ENCODE measurements around the gene RALGAPB.
A peak's percentile ranks its signal among the peaks of the same experiment; 100 is the strongest.

Gene RALGAPB

DNA sequence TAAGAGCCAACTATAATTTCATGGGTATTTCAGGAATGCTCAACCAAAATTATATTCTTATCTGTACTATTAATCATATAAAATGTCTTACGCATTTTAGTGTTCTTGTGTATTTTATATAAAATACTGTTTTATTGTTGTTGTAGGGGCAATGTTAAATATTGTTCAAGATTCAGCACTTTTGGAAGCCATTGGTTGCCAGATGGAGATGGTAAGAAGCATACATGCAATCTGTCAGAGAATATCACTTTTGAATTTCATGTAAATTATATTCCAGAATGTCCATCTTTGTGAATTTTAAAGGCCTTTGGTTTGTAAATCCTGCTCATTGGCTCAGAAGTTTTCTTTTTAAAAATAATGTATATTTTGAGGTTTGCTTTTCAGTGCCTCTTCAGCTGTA is 58.4 kb downstream of the RALGAPB start:
- Histone ChIP-seq H3K4me1 (ENCODE audit: control insufficient read depth, insufficient read depth, low read length) (peaks cover 12% of the 10 kb centered on the region), H3K36me3 (ENCODE audit: control insufficient read depth, insufficient read depth, low read length, severe bottlenecking) (peaks cover 68% of the 10 kb centered on the region), H3K9me3 (ENCODE audit: control insufficient read depth, low read length) (no peaks in the 10 kb centered on the region), H3K9ac (ENCODE audit: low read length) (no peak overlapping the region), H3K27me3 (replicated peaks; ENCODE audit: control insufficient read depth, insufficient read depth, low read length) (no peaks in the 10 kb centered on the region), H3K4me3 (ENCODE audit: low read length) (no peak overlapping the region)
- no peak for DNase-seq (ENCODE audit: low read depth)

DNA sequence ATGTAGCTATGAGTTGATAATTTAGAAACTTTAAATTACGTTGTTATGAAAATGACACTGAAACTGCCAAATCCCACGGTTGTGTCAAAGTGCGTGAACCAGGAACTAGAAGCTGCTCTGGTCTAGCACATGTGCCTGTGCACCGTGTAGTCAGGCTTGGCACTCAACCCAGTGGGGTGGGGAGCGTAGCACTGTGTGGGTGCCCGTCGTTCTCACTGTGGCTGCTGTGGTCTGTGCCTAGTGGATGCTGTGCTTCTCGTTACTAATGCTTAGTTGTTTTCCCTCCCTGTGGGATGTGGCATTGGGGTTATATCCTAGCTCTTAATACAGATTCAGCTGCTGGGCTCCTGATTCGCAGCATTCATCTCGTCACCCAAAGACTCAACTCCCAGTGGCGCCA is 62.1 kb downstream of the RALGAPB start:
- Histone ChIP-seq H3K9ac (ENCODE audit: low read length) (no peak overlapping the region), H3K9me3 (ENCODE audit: control insufficient read depth, low read length) (no peaks in the 10 kb centered on the region), H3K4me1 (ENCODE audit: control insufficient read depth, insufficient read depth, low read length) (peaks cover 22% of the 10 kb centered on the region), H3K27me3 (replicated peaks; ENCODE audit: control insufficient read depth, insufficient read depth, low read length) (no peaks in the 10 kb centered on the region), H3K36me3 (ENCODE audit: control insufficient read depth, insufficient read depth, low read length, severe bottlenecking) (peaks cover 79% of the 10 kb centered on the region), H3K4me3 (ENCODE audit: low read length) (no peak overlapping the region)
- no peak for DNase-seq (ENCODE audit: low read depth)

DNA sequence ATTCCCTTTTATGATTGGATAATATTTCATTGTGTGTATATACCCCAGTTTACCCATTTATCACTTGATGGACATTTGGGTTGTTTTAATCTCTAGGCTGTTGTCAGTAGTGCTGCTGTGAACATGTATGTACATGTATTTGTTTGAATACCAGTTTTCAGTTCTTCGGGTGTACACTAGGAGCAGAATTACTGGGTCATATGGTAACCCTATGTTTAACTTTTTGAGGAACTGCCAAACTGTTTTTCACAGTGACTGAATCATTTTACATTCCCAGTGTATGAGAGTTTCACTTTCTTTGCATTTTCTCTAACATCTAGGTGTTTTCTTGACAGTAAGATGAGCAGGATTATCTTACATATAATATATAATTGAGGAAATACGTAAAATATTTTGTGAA is 63.7 kb downstream of the RALGAPB start:
- Histone ChIP-seq H3K9me3 (ENCODE audit: control insufficient read depth, low read length) (no peaks in the 10 kb centered on the region), H3K4me3 (ENCODE audit: low read length) (no peak overlapping the region), H3K36me3 (ENCODE audit: control insufficient read depth, insufficient read depth, low read length, severe bottlenecking) (peaks cover 83% of the 10 kb centered on the region), H3K27me3 (replicated peaks; ENCODE audit: control insufficient read depth, insufficient read depth, low read length) (no peaks in the 10 kb centered on the region), H3K9ac (ENCODE audit: low read length) (no peak overlapping the region), H3K4me1 (ENCODE audit: control insufficient read depth, insufficient read depth, low read length) (peaks cover 22% of the 10 kb centered on the region)
- peak; percentile 33 for DNase-seq (ENCODE audit: low read depth)

DNA sequence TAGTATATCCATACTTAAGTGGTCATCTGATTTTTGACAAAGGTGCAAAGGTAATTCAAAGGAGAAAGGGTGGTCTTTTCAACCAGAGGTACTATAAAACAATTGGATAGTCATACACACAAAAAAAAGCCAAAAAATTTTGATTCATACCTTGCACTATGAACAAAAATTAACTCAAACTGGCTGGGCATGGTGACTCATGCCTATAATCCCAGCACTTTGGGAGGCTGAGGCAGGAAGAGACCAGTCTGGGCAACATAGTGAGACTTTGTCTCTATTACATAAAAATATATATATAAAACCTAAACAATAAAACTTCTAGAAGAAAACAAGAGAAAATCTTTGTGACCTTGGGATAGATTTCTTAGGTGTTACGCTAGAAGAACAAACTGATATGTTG is 64.5 kb downstream of the RALGAPB start:
- Histone ChIP-seq H3K27me3 (replicated peaks; ENCODE audit: control insufficient read depth, insufficient read depth, low read length) (no peaks in the 10 kb centered on the region), H3K36me3 (ENCODE audit: control insufficient read depth, insufficient read depth, low read length, severe bottlenecking) (peaks cover 85% of the 10 kb centered on the region), H3K9ac (ENCODE audit: low read length) (no peak overlapping the region), H3K9me3 (ENCODE audit: control insufficient read depth, low read length) (no peaks in the 10 kb centered on the region), H3K4me3 (ENCODE audit: low read length) (no peak overlapping the region), H3K4me1 (ENCODE audit: control insufficient read depth, insufficient read depth, low read length) (peaks cover 22% of the 10 kb centered on the region)
- DNase-seq (ENCODE audit: low read depth): no peak

DNA sequence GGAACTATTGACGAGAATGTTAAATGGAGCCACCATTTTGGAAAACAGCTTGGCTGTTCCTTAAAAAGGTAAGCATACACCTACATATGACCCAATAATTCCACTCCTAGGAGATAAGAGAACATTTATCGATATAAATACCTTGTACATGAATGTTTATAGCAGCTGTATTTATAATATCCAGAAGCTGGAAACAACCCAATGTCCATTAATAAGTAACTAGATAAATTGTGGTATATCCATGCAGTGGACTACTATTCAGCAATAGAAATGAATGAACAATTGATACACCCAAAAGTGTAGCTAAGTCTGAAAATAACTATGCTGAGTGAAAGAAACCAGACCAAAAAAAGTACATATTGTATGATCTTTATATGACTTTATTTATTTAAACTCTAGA is 66.1 kb downstream of the RALGAPB start:
- Histone ChIP-seq H3K36me3 (ENCODE audit: control insufficient read depth, insufficient read depth, low read length, severe bottlenecking) (peaks cover 86% of the 10 kb centered on the region), H3K9ac (ENCODE audit: low read length) (no peak overlapping the region), H3K4me1 (ENCODE audit: control insufficient read depth, insufficient read depth, low read length) (peaks cover 25% of the 10 kb centered on the region), H3K9me3 (ENCODE audit: control insufficient read depth, low read length) (no peaks in the 10 kb centered on the region), H3K4me3 (ENCODE audit: low read length) (no peak overlapping the region), H3K27me3 (replicated peaks; ENCODE audit: control insufficient read depth, insufficient read depth, low read length) (no peaks in the 10 kb centered on the region)
- DNase-seq (ENCODE audit: low read depth): no peak

DNA sequence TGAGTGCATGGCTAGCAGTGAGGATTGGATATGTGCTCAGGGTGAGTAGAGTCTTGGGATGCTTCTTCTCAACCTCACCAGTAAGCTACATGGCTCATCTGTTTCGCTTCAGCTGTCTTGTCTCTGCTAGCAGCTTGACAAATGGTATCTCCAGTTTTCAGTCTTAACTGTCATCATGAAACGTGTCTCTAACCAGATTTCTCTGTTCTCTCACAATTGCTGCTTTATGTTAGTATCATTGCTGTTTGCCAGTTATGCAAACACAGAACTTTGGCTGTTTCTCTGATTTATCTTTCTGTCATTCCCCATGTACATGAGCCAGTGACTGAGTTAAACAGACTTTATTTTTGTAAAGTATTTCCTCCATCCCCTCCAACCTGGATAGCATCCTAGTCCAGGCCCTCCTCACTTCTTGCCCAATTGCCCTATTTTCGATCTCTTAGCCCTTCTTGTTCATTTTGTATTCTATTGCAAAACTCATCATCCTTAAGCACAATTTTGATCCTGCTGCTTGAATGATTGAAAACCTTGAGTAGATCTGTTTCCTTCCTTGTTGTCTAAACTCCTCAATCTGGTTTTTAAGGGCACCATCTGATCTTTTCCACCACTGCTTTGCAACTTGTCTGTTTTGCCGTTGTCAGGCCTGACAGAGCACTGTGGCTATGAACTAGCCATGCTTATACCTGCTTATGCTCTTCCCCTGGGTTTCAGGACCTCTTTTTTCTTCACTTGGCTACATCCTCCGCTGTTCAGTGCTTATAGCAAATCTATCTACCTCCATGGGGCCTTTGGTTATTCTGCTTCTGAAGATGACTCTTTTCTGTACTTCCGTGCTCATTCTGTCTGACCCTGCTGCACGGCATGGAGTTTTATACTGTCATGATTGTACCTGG is 70.6 kb downstream of the RALGAPB start:
- peaks cover 96% of the 10 kb centered on the region for H3K36me3 ChIP-seq (ENCODE audit: control insufficient read depth, insufficient read depth, low read length, severe bottlenecking)
- no peak for DNase-seq (ENCODE audit: low read depth)
- peaks cover 3% of the 10 kb centered on the region for H3K4me1 ChIP-seq (ENCODE audit: control insufficient read depth, insufficient read depth, low read length)
- no peaks in the 10 kb centered on the region for H3K9me3 ChIP-seq (ENCODE audit: control insufficient read depth, low read length)
- H3K27me3 ChIP-seq (replicated peaks; ENCODE audit: control insufficient read depth, insufficient read depth, low read length): no peaks in the 10 kb centered on the region
- no peak overlapping the region for H3K4me3 ChIP-seq (ENCODE audit: low read length)
- H3K9ac ChIP-seq (ENCODE audit: low read length): no peak overlapping the region

DNA sequence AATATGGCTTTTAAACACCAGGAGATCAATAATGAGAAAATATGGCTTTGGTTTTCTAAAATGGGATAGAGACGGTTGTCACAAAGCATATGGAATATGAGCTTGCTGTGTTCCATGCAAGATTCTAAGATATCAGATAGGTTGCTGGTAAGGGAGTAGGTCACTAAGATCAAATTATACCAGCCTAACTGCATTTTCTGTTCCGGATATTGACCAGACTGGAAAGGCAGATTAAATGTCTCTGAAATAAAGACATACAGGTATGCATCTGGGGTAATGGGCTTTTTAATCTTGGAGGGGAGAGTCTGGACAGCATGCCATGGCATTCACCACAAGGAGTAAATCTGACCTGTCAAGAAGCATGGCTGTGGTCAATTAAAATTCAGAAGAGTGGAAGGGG is 73.1 kb downstream of the RALGAPB start:
- peaks cover 81% of the 10 kb centered on the region for H3K36me3 ChIP-seq (ENCODE audit: control insufficient read depth, insufficient read depth, low read length, severe bottlenecking)

DNA sequence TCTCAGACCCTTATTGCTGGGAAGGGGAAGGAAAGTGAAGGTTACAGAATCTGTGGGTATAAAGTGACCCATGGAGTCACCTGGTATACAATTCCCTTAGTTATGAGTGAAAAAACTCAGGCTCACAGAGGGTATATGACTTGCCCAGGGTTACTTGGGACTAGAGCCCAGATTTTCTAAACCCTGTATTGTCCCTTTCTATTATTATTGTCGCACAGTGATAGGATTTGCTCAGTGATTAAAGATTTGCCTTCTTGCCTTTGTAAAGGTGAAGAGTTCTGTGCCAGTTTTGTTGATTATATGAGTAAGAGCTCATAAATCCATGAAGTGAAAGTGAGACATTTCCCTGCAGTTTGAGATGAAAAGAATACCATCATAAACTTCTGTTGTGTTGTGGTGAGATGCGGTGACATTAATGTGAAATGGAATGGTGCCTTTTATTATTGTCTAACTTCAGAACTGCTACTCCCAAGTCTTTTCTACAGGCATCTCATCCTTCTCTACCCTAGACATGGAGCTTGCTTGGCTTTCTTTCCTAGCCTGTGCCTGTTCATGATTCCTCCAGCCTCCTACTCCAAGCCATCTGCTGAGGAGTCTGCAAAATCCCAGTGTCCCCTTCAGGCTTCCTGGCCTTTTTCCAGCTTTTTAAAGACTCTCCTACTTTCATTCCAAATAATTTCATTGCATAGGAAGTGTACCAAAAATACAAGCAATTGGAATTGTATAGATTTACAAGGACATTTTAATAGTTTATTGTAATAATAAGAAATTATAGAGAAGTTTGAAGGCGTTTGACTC is 74.8 kb downstream of the RALGAPB start:
- H3K36me3 ChIP-seq (ENCODE audit: control insufficient read depth, insufficient read depth, low read length, severe bottlenecking): peaks cover 81% of the 10 kb centered on the region
- H3K27me3 ChIP-seq (replicated peaks; ENCODE audit: control insufficient read depth, insufficient read depth, low read length): no peaks in the 10 kb centered on the region
- H3K4me1 ChIP-seq (ENCODE audit: control insufficient read depth, insufficient read depth, low read length): peaks cover 3% of the 10 kb centered on the region
- no peak for DNase-seq (ENCODE audit: low read depth)
- H3K9ac ChIP-seq (ENCODE audit: low read length): no peak overlapping the region
- H3K9me3 ChIP-seq (ENCODE audit: control insufficient read depth, low read length): no peaks in the 10 kb centered on the region
- H3K4me3 ChIP-seq (ENCODE audit: low read length): no peak overlapping the region

More for the DNA sequence above, 73.1 kb downstream of the RALGAPB start:
- no peak for DNase-seq (ENCODE audit: low read depth)
- Histone ChIP-seq H3K27me3 (replicated peaks; ENCODE audit: control insufficient read depth, insufficient read depth, low read length) (no peaks in the 10 kb centered on the region), H3K4me3 (ENCODE audit: low read length) (no peak overlapping the region), H3K9ac (ENCODE audit: low read length) (no peak overlapping the region), H3K4me1 (ENCODE audit: control insufficient read depth, insufficient read depth, low read length) (peaks cover 3% of the 10 kb centered on the region), H3K9me3 (ENCODE audit: control insufficient read depth, low read length) (no peaks in the 10 kb centered on the region)

DNA sequence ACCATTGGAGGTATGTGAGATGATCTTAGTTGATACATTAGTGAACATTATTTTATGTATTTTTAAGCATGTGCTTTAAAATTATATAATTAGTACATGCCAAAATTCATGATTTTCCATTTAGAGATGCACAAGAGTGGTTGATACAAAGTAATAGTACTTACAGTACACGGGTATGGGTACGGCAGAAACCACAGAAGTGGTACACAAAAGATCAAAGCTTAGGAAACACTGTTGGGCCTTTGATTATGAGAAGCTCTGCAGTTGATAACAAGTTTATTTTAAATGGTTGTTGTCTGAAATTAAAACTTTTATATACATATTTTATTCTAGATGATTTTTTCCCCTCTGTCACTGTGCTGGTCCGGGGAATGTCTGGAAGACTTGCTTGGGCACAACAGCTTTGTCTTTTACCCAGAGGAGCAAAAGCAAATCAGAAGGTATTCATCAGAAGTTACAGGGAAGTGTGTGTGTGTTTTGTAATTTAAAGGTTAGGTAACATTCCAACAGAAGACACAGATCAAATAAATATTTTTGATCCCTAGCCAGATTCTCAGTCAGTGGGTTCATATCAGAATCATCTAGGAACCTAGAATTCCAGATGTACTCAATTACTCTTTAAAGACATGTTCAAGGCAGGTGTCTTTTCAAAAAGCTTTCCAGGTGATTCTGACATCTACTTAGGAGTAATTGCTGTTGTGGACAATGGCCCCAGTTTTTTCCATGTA is 75.9 kb downstream of the RALGAPB start:
- DNase-seq (ENCODE audit: low read depth): no peak
- Histone ChIP-seq H3K36me3 (ENCODE audit: control insufficient read depth, insufficient read depth, low read length, severe bottlenecking) (peaks cover 83% of the 10 kb centered on the region), H3K4me3 (ENCODE audit: low read length) (no peak overlapping the region), H3K27me3 (replicated peaks; ENCODE audit: control insufficient read depth, insufficient read depth, low read length) (no peaks in the 10 kb centered on the region), H3K9ac (ENCODE audit: low read length) (no peak overlapping the region), H3K4me1 (ENCODE audit: control insufficient read depth, insufficient read depth, low read length) (peaks cover 2% of the 10 kb centered on the region), H3K9me3 (ENCODE audit: control insufficient read depth, low read length) (no peaks in the 10 kb centered on the region)

DNA sequence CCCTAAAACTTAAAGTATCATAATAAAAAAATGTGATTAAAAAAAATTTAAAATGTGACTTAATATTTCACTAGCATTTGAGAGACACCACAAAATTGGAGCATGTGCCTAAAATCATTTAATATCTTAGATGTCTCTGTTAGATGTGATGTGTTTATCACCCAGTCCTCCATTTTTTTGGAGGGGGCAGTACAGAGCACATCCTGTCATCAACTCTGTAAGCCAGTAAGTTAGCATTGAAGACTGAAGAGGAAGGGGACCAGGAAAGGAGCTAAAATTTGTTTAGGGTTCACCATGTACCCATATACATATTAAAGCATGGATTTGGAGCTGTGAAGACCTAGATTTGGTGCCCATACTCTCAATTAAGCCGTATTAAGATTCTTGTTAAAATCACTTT is 77.6 kb downstream of the RALGAPB start:
- DNase-seq (ENCODE audit: low read depth): no peak
- H3K4me1 ChIP-seq (ENCODE audit: control insufficient read depth, insufficient read depth, low read length): peaks cover 7% of the 10 kb centered on the region
- peaks cover 82% of the 10 kb centered on the region for H3K36me3 ChIP-seq (ENCODE audit: control insufficient read depth, insufficient read depth, low read length, severe bottlenecking)
- no peak overlapping the region for H3K4me3 ChIP-seq (ENCODE audit: low read length)
- no peaks in the 10 kb centered on the region for H3K27me3 ChIP-seq (replicated peaks; ENCODE audit: control insufficient read depth, insufficient read depth, low read length)
- no peaks in the 10 kb centered on the region for H3K9me3 ChIP-seq (ENCODE audit: control insufficient read depth, low read length)
- H3K9ac ChIP-seq (ENCODE audit: low read length): no peak overlapping the region

DNA sequence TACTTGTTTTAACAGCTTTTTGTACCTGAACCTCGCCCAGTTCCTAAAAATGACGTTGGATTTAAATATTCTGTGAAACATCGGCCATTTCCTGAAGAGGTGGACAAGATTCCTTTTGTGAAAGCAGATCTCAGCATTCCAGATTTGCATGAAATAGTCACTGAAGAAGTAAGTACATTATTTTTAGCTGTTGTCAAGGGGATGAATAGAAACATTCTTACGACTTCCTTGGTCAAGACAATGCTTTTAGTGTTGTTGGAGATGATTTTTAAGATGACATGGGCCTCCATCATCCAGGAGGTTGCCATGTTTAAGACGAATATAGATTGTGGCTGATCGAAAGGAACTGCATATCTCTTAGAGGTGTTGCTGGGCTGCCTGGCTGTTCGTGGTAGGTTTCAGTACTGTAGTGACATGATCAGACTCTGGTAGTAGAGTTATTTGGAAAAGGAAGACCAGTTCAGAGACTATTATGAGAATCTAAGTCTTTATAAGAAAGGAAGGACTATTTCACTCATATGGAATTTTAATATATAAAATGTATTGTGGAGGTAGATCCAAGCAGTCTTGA is 78.5 kb downstream of the RALGAPB start:
- Histone ChIP-seq H3K36me3 (ENCODE audit: control insufficient read depth, insufficient read depth, low read length, severe bottlenecking) (peaks cover 80% of the 10 kb centered on the region), H3K9ac (ENCODE audit: low read length) (no peak overlapping the region), H3K9me3 (ENCODE audit: control insufficient read depth, low read length) (no peaks in the 10 kb centered on the region), H3K27me3 (replicated peaks; ENCODE audit: control insufficient read depth, insufficient read depth, low read length) (no peaks in the 10 kb centered on the region), H3K4me3 (ENCODE audit: low read length) (no peak overlapping the region), H3K4me1 (ENCODE audit: control insufficient read depth, insufficient read depth, low read length) (peaks cover 7% of the 10 kb centered on the region)
- DNase-seq (ENCODE audit: low read depth): no peak
